Measurements from ENCODE around the gene MANSC1. TPM values are rescaled to one million over a fixed set of nuclear protein-coding genes. Genes with fewer than 3 reads are reported as not detected.
"Not testable (repeated sequence)": the region's sequence is repeated elsewhere in the genome, so short reads cannot be mapped to it uniquely, and the experiment has no call there.

The MANSC1 gene
- total and polyA plus RNA-seq, 2 of the 13 experiments (the other 11 are each of a cell fraction or from before 2014, with no cell fraction given), result 1.9 to 4.2 TPM

- H4K20me1 ChIP-seq (ENCODE audit: insufficient read depth, low read length); H3K9ac ChIP-seq (ENCODE audit: insufficient read depth, low read depth, low read length); FAIRE-seq; H3K9me3 ChIP-seq (ENCODE audit: low read length); H2AFZ ChIP-seq (ENCODE audit: low read length); in situ Hi-C loops (cut with HindIII; ENCODE audit: extremely low pct_ligation_motif_present, low pct_unique_long_range_greater_than_20kb); ATAC-seq; H3K79me2 ChIP-seq (ENCODE audit: insufficient read depth, low read length); intact Hi-C loops (cut with micrococcal nuclease; ENCODE audit: unreplicated experiment); DNase-seq (ENCODE audit: low spot score); H3K36me3 ChIP-seq (replicated peaks in 1 of 2; ENCODE audit: control insufficient read depth in 1 of 2, insufficient read depth in 2 of 2, low read length in 2 of 2); BruUV-seq (replicated peaks); H3K27me3 ChIP-seq (ENCODE audit: control insufficient read depth in 1 of 2, insufficient read depth in 2 of 2, low read length in 2 of 2): not testable (repeated sequence)
- peak overlapping the region; percentile 52 for H3K27ac ChIP-seq (ENCODE audit: extremely low read length, insufficient read depth, low read length)
- H3K4me1 ChIP-seq (ENCODE audit: insufficient read depth, low read length), result peaks cover 62% of the 10 kb centered on the region
- WGBS (ENCODE audit: low lambda C conversion rate), result 61% methylated on average over 19 of the region's 19 CpGs
- ChIA-PET POLR2A (interaction anchor here (0.7 to 2.5 kb wide), 8 partner anchors 16 to 374 kb away, joined by 3 to 8 read pairs (median 4); partner anchors contain the start of genes CDKN1B and CREBL2), CTCF (ENCODE audit: low intra/inter-chr PET ratio, low total read pairs) (interaction anchor here (0.6 kb wide), 1 partner anchor 374 kb away, joined by 4 read pairs; no protein-coding TSS in a partner anchor)
- peak overlapping the region in 1 of 3 experiments; percentile 83; a peak in 2 of 6 replicates for H3K4me3 ChIP-seq (replicated peaks in 1 of 3; ENCODE audit: insufficient read depth in 1 of 3, low read depth in 2 of 3, low read length in 3 of 3)
- H3K4me2 ChIP-seq (ENCODE audit: low read depth, low read length), result peak overlapping the region; percentile 93
- TF ChIP-seq YEATS4 (CRISPR knock-in tag; IDR thresholded peaks at IDR 0.05; ENCODE audit: borderline replicate concordance) (peak; percentile 9; the same call in 1 of the 2 replicates), HDAC1 (CRISPR knock-in tag; IDR thresholded peaks at IDR 0.05) (0 out of 2 replicates have a peak, but pooled peaks have one; percentile 5), GFI1 (CRISPR knock-in tag; IDR thresholded peaks at IDR 0.05; ENCODE audit: borderline replicate concordance) (peak; percentile 7; the same call in 1 of the 2 replicates), ZNF121 (CRISPR knock-in tag; IDR thresholded peaks at IDR 0.05) (peak; percentile 94)
These were observed 1.6 kb upstream of the MANSC1 start for GRCh38 chr12:12351468-12352185.

- Histone ChIP-seq H3K4me2 (ENCODE audit: low read depth, low read length) (peak overlapping the region; percentile 93), H3K79me2 (ENCODE audit: insufficient read depth, low read length) (no peaks in the 10 kb centered on the region), H3K27me3 (ENCODE audit: control insufficient read depth in 1 of 2, insufficient read depth in 2 of 2, low read length in 2 of 2) (no peaks in the 10 kb centered on the region), H3K9ac (ENCODE audit: insufficient read depth, low read depth, low read length) (peak overlapping the region; percentile 64; the same call in 1 of the 2 replicates), H3K4me3 (replicated peaks in 1 of 3; ENCODE audit: insufficient read depth in 1 of 3, low read depth in 2 of 3, low read length in 3 of 3) (peak overlapping the region; percentile 65 to 83 (median 71); a peak in 5 of 6 replicates), H4K20me1 (ENCODE audit: insufficient read depth, low read length) (no peaks in the 10 kb centered on the region), H3K4me1 (ENCODE audit: insufficient read depth, low read length) (peaks cover 55% of the 10 kb centered on the region), H2AFZ (ENCODE audit: low read length) (no peak overlapping the region), H3K9me3 (ENCODE audit: low read length) (no peaks in the 10 kb centered on the region), H3K27ac (ENCODE audit: extremely low read length, insufficient read depth, low read length) (peak overlapping the region; percentile 52), H3K36me3 (replicated peaks in 1 of 2; ENCODE audit: control insufficient read depth in 1 of 2, insufficient read depth in 2 of 2, low read length in 2 of 2) (no peaks in the 10 kb centered on the region)
- WGBS (ENCODE audit: low lambda C conversion rate), result 2% methylated on average over 3 of the region's 3 CpGs
- peak; percentile 97 for DNase-seq (ENCODE audit: low spot score)
- FAIRE-seq, result peak; percentile 97
- no TSS peak for BruUV-seq (replicated peaks)
- POLR2A ChIA-PET, result interaction anchor here (0.7 to 2.5 kb wide), 9 partner anchors 15 to 375 kb away, joined by 3 to 8 read pairs (median 5); partner anchors contain the start of genes CDKN1B and CREBL2
- in situ Hi-C loops (cut with HindIII; ENCODE audit: extremely low pct_ligation_motif_present, low pct_unique_long_range_greater_than_20kb) (no loop called here), intact Hi-C loops (cut with micrococcal nuclease; ENCODE audit: unreplicated experiment) (no loop called here)
- CTCF ChIA-PET (ENCODE audit: low intra/inter-chr PET ratio, low total read pairs), result interaction anchor here (0.6 kb wide), 1 partner anchor 374 kb away, joined by 4 read pairs; no protein-coding TSS in a partner anchor
- ATAC-seq, result peak; percentile 86
- no peak for TF ChIP-seq NFKB2 (CRISPR knock-in tag; IDR thresholded peaks at IDR 0.05; ENCODE audit: borderline replicate concordance)
- no peak for TF ChIP-seq MBD4 (IDR thresholded peaks at IDR 0.05; ENCODE audit: borderline replicate concordance, low read length)
- no peak for TF ChIP-seq PRMT3 (CRISPR knock-in tag; IDR thresholded peaks at IDR 0.05; ENCODE audit: borderline replicate concordance, low read depth)
- no peak for TF ChIP-seq NAIF1 (CRISPR knock-in tag; IDR thresholded peaks at IDR 0.05; ENCODE audit: borderline replicate concordance)
- TF ChIP-seq FOXJ3 (CRISPR knock-in tag; IDR thresholded peaks at IDR 0.05; ENCODE audit: borderline replicate concordance), result peak; percentile 71; the same call in 1 of the 2 replicates
- TF ChIP-seq NFATC3 (CRISPR knock-in tag; IDR thresholded peaks at IDR 0.05), result no peak
- TF ChIP-seq PHF21A (CRISPR knock-in tag; IDR thresholded peaks at IDR 0.05), result peak; percentile 65
- TF ChIP-seq ASH2L (IDR thresholded peaks at IDR 0.05; ENCODE audit: insufficient read length, low read depth, low read length), result peak; percentile 37
- peak; percentile 30; the same call in 1 of the 2 replicates for TF ChIP-seq HNF4A (CRISPR knock-in tag; IDR thresholded peaks at IDR 0.05)
- no peak for TF ChIP-seq SSRP1 (CRISPR knock-in tag; IDR thresholded peaks at IDR 0.05)
- no peak; the same call in 1 of the 2 replicates for TF ChIP-seq ZKSCAN8 (CRISPR knock-in tag; IDR thresholded peaks at IDR 0.05; ENCODE audit: borderline replicate concordance)
- TF ChIP-seq KLF16 (CRISPR knock-in tag; IDR thresholded peaks at IDR 0.05), result peak in 1 of 2 experiments; percentile 39; a peak in 1 of 4 replicates
- TF ChIP-seq HOXA3 (CRISPR knock-in tag; IDR thresholded peaks at IDR 0.05), result peak; percentile 53; the same call in 1 of the 2 replicates
These were observed 924 bp upstream of the MANSC1 start for GRCh38 chr12:12350868-12351463.

All from HepG2 (cell line).